ENCODE measurements around the gene GRAMD1C. TPM values are rescaled to one million over a fixed set of nuclear protein-coding genes. Genes with fewer than 3 reads are reported as not detected.

Gene GRAMD1C
- polyA plus RNA-seq, 3 donors = 0.13 to 0.29 (median 0.27) TPM

DNA sequence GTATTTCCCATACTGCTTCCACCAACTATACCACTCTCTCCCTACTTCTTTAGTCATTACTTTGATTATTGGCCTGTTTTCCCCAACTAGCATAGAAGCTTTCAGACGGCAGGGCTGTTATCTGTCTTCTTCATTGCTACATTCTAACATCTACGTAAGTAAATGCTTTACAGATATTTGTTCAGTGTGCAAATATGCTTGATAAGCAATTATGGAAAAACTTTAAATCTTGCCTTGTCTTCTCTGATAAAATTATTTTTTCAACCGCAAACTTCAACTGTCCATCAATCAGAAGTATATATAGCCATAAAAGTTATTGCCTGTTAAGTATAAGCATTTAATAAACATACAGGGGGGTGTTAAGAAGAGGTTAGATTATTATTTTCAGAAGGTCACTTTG, 145.0 kb downstream of the GRAMD1C start:
- Histone ChIP-seq H4K20me1 (ENCODE audit: insufficient read depth, low read length) (no peaks in the 10 kb centered on the region), H3K9ac (ENCODE audit: insufficient read depth, low read length, poor library complexity, severe bottlenecking) (no peak overlapping the region), H3K27ac (ENCODE audit: low read depth in 1 of 2, low read length in 2 of 2) (no peak overlapping the region), H3K36me3 (replicated peaks in 1 of 2; ENCODE audit: control insufficient read depth in 1 of 2, insufficient read depth in 2 of 2, low read length in 2 of 2) (no peaks in the 10 kb centered on the region), H3K4me3 (replicated peaks in 1 of 3; ENCODE audit: low read depth in 2 of 3, low read length in 3 of 3) (no peak overlapping the region), H2AFZ (ENCODE audit: insufficient read depth, low read depth, low read length, poor library complexity, severe bottlenecking) (no peak overlapping the region), H3K9me3 (replicated peaks in 1 of 2; ENCODE audit: control insufficient read depth in 1 of 2, insufficient read depth in 1 of 2, low read length in 2 of 2) (no peaks in the 10 kb centered on the region), H3K4me2 (replicated peaks; ENCODE audit: extremely low read depth, low read length, poor library complexity, severe bottlenecking) (no peak overlapping the region), H3K27me3 (ENCODE audit: control insufficient read depth in 2 of 2, insufficient read depth in 2 of 2, low read length in 2 of 2) (no peaks in the 10 kb centered on the region), H3K4me1 (ENCODE audit: control insufficient read depth in 1 of 2, insufficient read depth in 2 of 2, low read length in 2 of 2) (no peaks in the 10 kb centered on the region), H3K79me2 (ENCODE audit: insufficient read depth, low read length) (no peaks in the 10 kb centered on the region)
- TF ChIP-seq CTCF (IDR thresholded peaks at IDR 0.05) = no peak
- intact Hi-C loops (cut with micrococcal nuclease) = no loop called here
- Mint-ChIP-seq H3K4me1 (peaks cover 2% of the 10 kb centered on the region), H3K36me3 (peaks cover 2 to 8% of the 10 kb centered on the region in 2 donors), H3K9me3 (no peaks in the 10 kb centered on the region), H3K27ac (no peak overlapping the region), H3K4me3 (no peak overlapping the region), H3K27me3 (ENCODE audit: low read depth in 3 of 3) (no peaks in the 10 kb centered on the region)
- DNase-seq = no peak
- WGBS (ENCODE audit: insufficient coverage) = no CpG with 5 or more reads among the region's 3 CpGs

DNA sequence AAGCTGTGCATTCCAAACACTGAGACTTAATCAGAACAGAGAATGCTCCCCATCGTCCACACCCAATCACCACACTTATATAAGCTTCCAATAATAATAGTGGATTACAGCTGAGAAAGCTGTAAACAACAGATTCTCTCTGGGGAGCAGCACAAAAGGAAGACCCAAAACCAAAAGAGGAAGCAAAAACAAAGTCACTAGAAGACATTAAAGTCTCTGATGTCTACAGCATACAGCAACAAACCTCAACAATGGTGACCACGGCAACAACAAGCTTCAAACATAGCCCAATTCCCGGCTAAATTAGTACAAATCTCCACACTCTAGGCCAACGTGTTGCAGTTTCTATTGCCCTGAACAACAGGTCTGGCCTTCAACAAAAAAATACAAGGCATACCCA, 147.0 kb downstream of the GRAMD1C start:
- 55% methylated on average over 3 of the region's 4 CpGs for WGBS (ENCODE audit: insufficient coverage)
- Histone ChIP-seq H4K20me1 (ENCODE audit: insufficient read depth, low read length) (no peaks in the 10 kb centered on the region), H3K4me1 (ENCODE audit: control insufficient read depth in 1 of 2, insufficient read depth in 2 of 2, low read length in 2 of 2) (no peaks in the 10 kb centered on the region), H3K9me3 (replicated peaks in 1 of 2; ENCODE audit: control insufficient read depth in 1 of 2, insufficient read depth in 1 of 2, low read length in 2 of 2) (no peaks in the 10 kb centered on the region), H2AFZ (ENCODE audit: insufficient read depth, low read depth, low read length, poor library complexity, severe bottlenecking) (no peak overlapping the region), H3K36me3 (replicated peaks in 1 of 2; ENCODE audit: control insufficient read depth in 1 of 2, insufficient read depth in 2 of 2, low read length in 2 of 2) (no peaks in the 10 kb centered on the region), H3K9ac (ENCODE audit: insufficient read depth, low read length, poor library complexity, severe bottlenecking) (no peak overlapping the region), H3K27me3 (ENCODE audit: control insufficient read depth in 2 of 2, insufficient read depth in 2 of 2, low read length in 2 of 2) (no peaks in the 10 kb centered on the region), H3K4me2 (replicated peaks; ENCODE audit: extremely low read depth, low read length, poor library complexity, severe bottlenecking) (no peak overlapping the region), H3K79me2 (ENCODE audit: insufficient read depth, low read length) (no peaks in the 10 kb centered on the region), H3K4me3 (replicated peaks in 1 of 3; ENCODE audit: low read depth in 2 of 3, low read length in 3 of 3) (no peak overlapping the region), H3K27ac (ENCODE audit: low read depth in 1 of 2, low read length in 2 of 2) (no peak overlapping the region)
- intact Hi-C loops (cut with micrococcal nuclease) = no loop called here
- peak in 1 of 3 donors; percentile 2 for DNase-seq
- TF ChIP-seq CTCF (IDR thresholded peaks at IDR 0.05) = no peak
- Mint-ChIP-seq H3K4me1 (peaks cover 2% of the 10 kb centered on the region), H3K9me3 (no peaks in the 10 kb centered on the region), H3K4me3 (no peak overlapping the region), H3K36me3 (peaks cover 1 to 2% of the 10 kb centered on the region in 2 donors), H3K27ac (peak overlapping the region in 2 of 7 donors; percentile 6 to 34), H3K27me3 (ENCODE audit: low read depth in 3 of 3) (no peaks in the 10 kb centered on the region)

Other genes starting within 250 kb of the GRAMD1C start
- 1 to 10 TPM; 1.6 to 4.5 (median 3.3) TPM for gene USF3, start 142.1 kb upstream of the GRAMD1C start, polyA plus RNA-seq
- gene NAA50, start 92.5 kb upstream of the GRAMD1C start, polyA plus RNA-seq = 100 to 1,000 TPM in 1 of 3 donors, 10 to 100 TPM in 2; 32.2 to 105 (median 80.0) TPM
- gene ATP6V1A, start 91.8 kb upstream of the GRAMD1C start, polyA plus RNA-seq = 100 to 1,000 TPM in 2 of 3 donors, 10 to 100 TPM in 1; 35.1 to 295 (median 254) TPM
- under 1 TPM; 0.05 to 0.87 (median 0.28) TPM for gene ZDHHC23, start 109.2 kb downstream of the GRAMD1C start, polyA plus RNA-seq
- 1 to 10 TPM in 2 of 3 donors, under 1 TPM in 1; 0.48 to 2.9 (median 1.2) TPM for gene CCDC191, start 217.7 kb downstream of the GRAMD1C start, polyA plus RNA-seq
- gene QTRT2, start 217.9 kb downstream of the GRAMD1C start, polyA plus RNA-seq = 10 to 100 TPM; 14.5 to 16.7 (median 15.9) TPM